ENCODE data around the gene SPDYE3. TPM values are rescaled to one million over a fixed set of nuclear protein-coding genes. Genes with fewer than 3 reads are reported as not detected.
"Not testable (repeated sequence)": the region's sequence is repeated elsewhere in the genome, so short reads cannot be mapped to it uniquely, and the experiment has no call there.

SPDYE3 gene
- total RNA-seq, 1 experiment from 2014 or later: not detected

GRCh38 chr7:100348805-100349204 is 41.3 kb downstream of the SPDYE3 start:
- CTCF ChIA-PET: no interaction called here
- peaks cover 48% of the 10 kb centered on the region for H3K36me3 ChIP-seq (ENCODE audit: insufficient read depth, low read length, poor library complexity, severe bottlenecking)

GRCh38 chr7:100349757-100350156 is 42.3 kb downstream of the SPDYE3 start:
- Histone ChIP-seq H3K27me3 (replicated peaks; ENCODE audit: insufficient read depth, low read depth, low read length, poor library complexity) (no peaks in the 10 kb centered on the region), H3K4me1 (ENCODE audit: insufficient read depth, low read length, poor library complexity, severe bottlenecking) (no peaks in the 10 kb centered on the region), H3K27ac (ENCODE audit: low read depth, low read length, poor library complexity, severe bottlenecking) (no peak overlapping the region), H3K9me3 (ENCODE audit: low read depth, low read length, poor library complexity, severe bottlenecking) (no peaks in the 10 kb centered on the region), H3K4me3 (ENCODE audit: low read depth, low read length, poor library complexity, severe bottlenecking) (no peak overlapping the region), H3K36me3 (ENCODE audit: insufficient read depth, low read length, poor library complexity, severe bottlenecking) (peaks cover 57% of the 10 kb centered on the region)
- BruUV-seq (replicated peaks): no TSS peak
- TF ChIP-seq CTCF (conservative IDR thresholded peaks at IDR 0.05; ENCODE audit: low read depth, low read length): no peak
- TF ChIP-seq EZH2 (IDR thresholded peaks at IDR 0.05; ENCODE audit: borderline replicate concordance, low read depth, low read length, poor library complexity, severe bottlenecking): no peak
- intact Hi-C loops (cut with micrococcal nuclease; ENCODE audit: unreplicated experiment): no loop called here
- no peak for DNase-seq (ENCODE audit: low spot score)
- POLR2A ChIA-PET (ENCODE audit: low non-redundant PET): no interaction called here
- CTCF ChIA-PET: no interaction called here

More at GRCh38 chr7:100348805-100349204, 41.3 kb downstream of the SPDYE3 start:
- no peak for DNase-seq (ENCODE audit: low spot score)
- no peaks in the 10 kb centered on the region for H3K27me3 ChIP-seq (replicated peaks; ENCODE audit: insufficient read depth, low read depth, low read length, poor library complexity)
- no TSS peak for BruUV-seq (replicated peaks)
- POLR2A ChIA-PET (ENCODE audit: low non-redundant PET): no interaction called here
- no peak overlapping the region for H3K4me3 ChIP-seq (ENCODE audit: low read depth, low read length, poor library complexity, severe bottlenecking)
- H3K4me1 ChIP-seq (ENCODE audit: insufficient read depth, low read length, poor library complexity, severe bottlenecking): no peaks in the 10 kb centered on the region
- H3K9me3 ChIP-seq (ENCODE audit: low read depth, low read length, poor library complexity, severe bottlenecking): no peaks in the 10 kb centered on the region
- TF ChIP-seq EZH2 (IDR thresholded peaks at IDR 0.05; ENCODE audit: borderline replicate concordance, low read depth, low read length, poor library complexity, severe bottlenecking) (no peak), CTCF (conservative IDR thresholded peaks at IDR 0.05; ENCODE audit: low read depth, low read length) (no peak)
- intact Hi-C loops (cut with micrococcal nuclease; ENCODE audit: unreplicated experiment): no loop called here
- no peak overlapping the region for H3K27ac ChIP-seq (ENCODE audit: low read depth, low read length, poor library complexity, severe bottlenecking)

GRCh38 chr7:100351657-100352058 is 44.2 kb downstream of the SPDYE3 start:
- DNase-seq (ENCODE audit: low spot score): no peak
- intact Hi-C loops (cut with micrococcal nuclease; ENCODE audit: unreplicated experiment): no loop called here
- ChIA-PET POLR2A (ENCODE audit: low non-redundant PET) (no interaction called here), CTCF (no interaction called here)
- peaks cover 61% of the 10 kb centered on the region for H3K36me3 ChIP-seq (ENCODE audit: insufficient read depth, low read length, poor library complexity, severe bottlenecking)
- H3K9me3 ChIP-seq (ENCODE audit: low read depth, low read length, poor library complexity, severe bottlenecking): no peaks in the 10 kb centered on the region
- H3K27ac ChIP-seq (ENCODE audit: low read depth, low read length, poor library complexity, severe bottlenecking): no peak overlapping the region
- H3K4me1 ChIP-seq (ENCODE audit: insufficient read depth, low read length, poor library complexity, severe bottlenecking): no peaks in the 10 kb centered on the region
- H3K4me3 ChIP-seq (ENCODE audit: low read depth, low read length, poor library complexity, severe bottlenecking): no peak overlapping the region
- BruUV-seq (replicated peaks): no TSS peak
- no peaks in the 10 kb centered on the region for H3K27me3 ChIP-seq (replicated peaks; ENCODE audit: insufficient read depth, low read depth, low read length, poor library complexity)
- TF ChIP-seq EZH2 (IDR thresholded peaks at IDR 0.05; ENCODE audit: borderline replicate concordance, low read depth, low read length, poor library complexity, severe bottlenecking) (no peak), CTCF (conservative IDR thresholded peaks at IDR 0.05; ENCODE audit: low read depth, low read length) (no peak)

- H3K9me3 ChIP-seq (ENCODE audit: low read depth, low read length, poor library complexity, severe bottlenecking); H3K4me1 ChIP-seq (ENCODE audit: insufficient read depth, low read length, poor library complexity, severe bottlenecking); DNase-seq (ENCODE audit: low spot score); CTCF ChIA-PET; H3K27ac ChIP-seq (ENCODE audit: low read depth, low read length, poor library complexity, severe bottlenecking); intact Hi-C loops (cut with micrococcal nuclease; ENCODE audit: unreplicated experiment); H3K27me3 ChIP-seq (replicated peaks; ENCODE audit: insufficient read depth, low read depth, low read length, poor library complexity); H3K4me3 ChIP-seq (ENCODE audit: low read depth, low read length, poor library complexity, severe bottlenecking); BruUV-seq (replicated peaks); POLR2A ChIA-PET (ENCODE audit: low non-redundant PET): not testable (repeated sequence)
- peaks cover 59% of the 10 kb centered on the region for H3K36me3 ChIP-seq (ENCODE audit: insufficient read depth, low read length, poor library complexity, severe bottlenecking)
Measured at GRCh38 chr7:100352230-100352781, 44.8 kb downstream of the SPDYE3 start.

Data from A673 (cell line).